ENCODE results near the gene SSH2. TPM values are rescaled to one million over a fixed set of nuclear protein-coding genes. Genes with fewer than 3 reads are reported as not detected.
A peak's percentile ranks its signal among the peaks of the same experiment; 100 is the strongest.
"Not testable (repeated sequence)": the region's sequence is repeated elsewhere in the genome, so short reads cannot be mapped to it uniquely, and the experiment has no call there.

SSH2 gene
- 5.5 and 8.0 TPM in 2 replicates for total RNA-seq (2014; rRNA removed; shearing (Covaris generic))

GRCh38 chr17:29929533-29930408, at the start of gene SSH2:
TSS of gene SSH2 (minus strand) at chr17:29930228. CDS start at chr17:29930000, 228 bp downstream.
- no peaks in the 10 kb centered on the region for H3K36me3 ChIP-seq (replicated peaks; ENCODE audit: control insufficient read depth, insufficient read depth, low read length)
- H3K4me3 ChIP-seq (ENCODE audit: insufficient read depth, low read depth, low read length): peak within 1 kb of the TSS; percentile 84
- peak; percentile 90 for DNase-seq
- no peaks in the 10 kb centered on the region for H3K27me3 ChIP-seq (ENCODE audit: control insufficient read depth, insufficient read depth, low read length)

- Histone ChIP-seq H3K27me3 (ENCODE audit: control insufficient read depth, insufficient read depth, low read length) (no peaks in the 10 kb centered on the region), H3K36me3 (replicated peaks; ENCODE audit: control insufficient read depth, insufficient read depth, low read length) (no peaks in the 10 kb centered on the region), H3K4me3 (ENCODE audit: insufficient read depth, low read depth, low read length) (no peak overlapping the region)
- DNase-seq: no peak
Measured at GRCh38 chr17:29977836-29978235, 47.8 kb upstream of the SSH2 start.

DNA sequence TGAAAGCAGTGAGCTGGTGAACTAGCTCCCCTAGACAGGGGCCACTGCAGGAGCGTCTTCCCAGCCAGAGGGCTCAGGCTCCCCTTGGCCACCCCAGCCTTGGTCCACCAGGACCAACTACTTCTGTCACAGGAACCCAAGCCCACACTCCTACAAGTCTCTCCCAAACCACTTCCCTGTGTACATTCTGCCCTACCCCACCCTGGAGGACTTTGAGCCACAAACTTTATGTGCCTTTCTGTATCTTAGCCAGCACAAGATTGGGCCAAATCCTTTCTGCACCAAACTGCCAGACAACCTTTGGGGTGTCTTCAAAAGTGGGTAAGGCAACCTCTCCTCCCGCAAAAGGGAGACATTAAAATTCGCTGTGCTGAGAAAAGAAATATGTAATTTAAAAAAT, 43.0 kb upstream of the SSH2 start:
- H3K36me3 ChIP-seq (replicated peaks; ENCODE audit: control insufficient read depth, insufficient read depth, low read length): no peaks in the 10 kb centered on the region
- no peak overlapping the region for H3K4me3 ChIP-seq (ENCODE audit: insufficient read depth, low read depth, low read length)
- DNase-seq: no peak
- H3K27me3 ChIP-seq (ENCODE audit: control insufficient read depth, insufficient read depth, low read length): no peaks in the 10 kb centered on the region

DNA sequence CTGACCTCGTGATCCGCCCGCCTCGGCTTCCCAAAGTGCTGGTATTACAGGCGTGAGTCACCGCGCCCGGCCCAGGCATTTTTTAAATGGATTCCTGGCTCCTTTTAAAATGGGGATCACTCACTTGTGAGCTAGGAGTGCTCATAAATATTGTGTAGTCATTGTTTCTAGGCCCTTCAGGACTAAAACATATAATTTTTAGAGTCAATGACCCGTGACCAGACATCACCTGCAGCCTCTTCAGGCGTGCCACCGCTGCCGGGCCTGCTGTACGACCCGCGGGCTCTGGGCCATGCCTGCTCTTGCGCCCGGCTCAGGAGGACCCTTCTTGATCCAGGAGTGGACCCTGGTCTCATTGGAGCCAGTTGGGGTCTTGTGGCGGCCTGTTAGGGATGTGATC, 42.2 kb upstream of the SSH2 start:
- Histone ChIP-seq H3K36me3 (replicated peaks; ENCODE audit: control insufficient read depth, insufficient read depth, low read length) (no peaks in the 10 kb centered on the region), H3K4me3 (ENCODE audit: insufficient read depth, low read depth, low read length) (no peak overlapping the region), H3K27me3 (ENCODE audit: control insufficient read depth, insufficient read depth, low read length) (no peaks in the 10 kb centered on the region)
- peak; percentile 4 for DNase-seq

GRCh38 chr17:29968271-29968670, 38.2 kb upstream of the SSH2 start:
- no peak for DNase-seq
- no peaks in the 10 kb centered on the region for H3K36me3 ChIP-seq (replicated peaks; ENCODE audit: control insufficient read depth, insufficient read depth, low read length)
- no peaks in the 10 kb centered on the region for H3K27me3 ChIP-seq (ENCODE audit: control insufficient read depth, insufficient read depth, low read length)
- no peak overlapping the region for H3K4me3 ChIP-seq (ENCODE audit: insufficient read depth, low read depth, low read length)

DNA sequence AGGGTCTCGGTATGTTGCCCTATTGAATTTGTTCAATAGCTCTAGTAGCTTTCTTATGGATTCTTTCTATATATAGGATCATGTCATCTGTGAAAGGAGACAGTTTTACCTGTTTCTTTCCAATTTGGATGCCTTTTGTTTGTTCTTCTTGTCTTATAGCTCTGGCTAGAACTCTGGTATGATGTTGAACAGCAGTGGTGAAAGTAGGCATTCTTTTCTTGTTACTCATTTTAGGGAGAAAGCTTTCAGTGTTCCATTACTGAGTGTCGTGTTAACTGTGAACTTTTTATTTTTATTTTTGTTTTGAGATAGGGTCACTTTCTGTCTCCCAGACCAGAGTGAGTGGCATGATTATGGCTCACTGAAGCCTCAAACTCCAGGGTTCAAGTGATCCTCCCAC, 32.6 kb upstream of the SSH2 start:
- DNase-seq: no peak

DNA sequence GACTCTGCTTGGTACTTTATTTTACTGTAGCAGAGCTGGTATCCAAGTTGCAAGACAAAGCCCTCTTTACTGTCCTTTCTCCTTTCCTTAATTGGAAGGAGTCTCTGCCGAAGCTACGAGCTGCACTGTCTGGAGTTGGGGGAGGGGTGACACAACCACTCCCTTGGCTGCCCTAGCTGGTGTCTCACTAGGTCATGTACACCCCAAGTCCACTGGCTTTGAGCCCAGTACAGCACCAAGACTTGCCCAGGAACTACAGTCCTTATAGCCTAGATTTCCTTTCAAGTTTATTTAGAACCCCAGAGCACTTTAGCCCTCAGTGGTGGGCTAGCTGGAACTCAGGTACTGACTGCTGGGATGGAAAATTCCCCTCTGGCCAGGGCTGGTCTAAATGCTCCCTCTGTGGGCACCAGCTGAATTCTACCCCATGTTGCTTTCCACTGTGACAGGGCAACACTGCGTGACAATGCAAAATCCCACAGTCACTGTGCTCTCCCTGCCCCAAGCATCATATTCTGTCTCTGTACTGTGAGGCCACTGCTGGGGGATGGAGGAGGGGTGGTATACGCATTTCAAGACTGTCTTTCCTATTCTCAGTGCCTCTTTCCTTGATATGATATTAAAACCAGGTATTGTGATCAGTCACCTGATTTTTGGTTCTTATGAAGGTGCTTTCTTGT, 29.8 kb upstream of the SSH2 start:
- Histone ChIP-seq H3K4me3 (ENCODE audit: insufficient read depth, low read depth, low read length) (no peak overlapping the region), H3K36me3 (replicated peaks; ENCODE audit: control insufficient read depth, insufficient read depth, low read length) (no peaks in the 10 kb centered on the region), H3K27me3 (ENCODE audit: control insufficient read depth, insufficient read depth, low read length) (no peaks in the 10 kb centered on the region)
- no peak for DNase-seq

More for the DNA sequence above, 32.6 kb upstream of the SSH2 start:
- Histone ChIP-seq H3K36me3 (replicated peaks; ENCODE audit: control insufficient read depth, insufficient read depth, low read length) (no peaks in the 10 kb centered on the region), H3K4me3 (ENCODE audit: insufficient read depth, low read depth, low read length) (no peak overlapping the region), H3K27me3 (ENCODE audit: control insufficient read depth, insufficient read depth, low read length) (no peaks in the 10 kb centered on the region)

DNA sequence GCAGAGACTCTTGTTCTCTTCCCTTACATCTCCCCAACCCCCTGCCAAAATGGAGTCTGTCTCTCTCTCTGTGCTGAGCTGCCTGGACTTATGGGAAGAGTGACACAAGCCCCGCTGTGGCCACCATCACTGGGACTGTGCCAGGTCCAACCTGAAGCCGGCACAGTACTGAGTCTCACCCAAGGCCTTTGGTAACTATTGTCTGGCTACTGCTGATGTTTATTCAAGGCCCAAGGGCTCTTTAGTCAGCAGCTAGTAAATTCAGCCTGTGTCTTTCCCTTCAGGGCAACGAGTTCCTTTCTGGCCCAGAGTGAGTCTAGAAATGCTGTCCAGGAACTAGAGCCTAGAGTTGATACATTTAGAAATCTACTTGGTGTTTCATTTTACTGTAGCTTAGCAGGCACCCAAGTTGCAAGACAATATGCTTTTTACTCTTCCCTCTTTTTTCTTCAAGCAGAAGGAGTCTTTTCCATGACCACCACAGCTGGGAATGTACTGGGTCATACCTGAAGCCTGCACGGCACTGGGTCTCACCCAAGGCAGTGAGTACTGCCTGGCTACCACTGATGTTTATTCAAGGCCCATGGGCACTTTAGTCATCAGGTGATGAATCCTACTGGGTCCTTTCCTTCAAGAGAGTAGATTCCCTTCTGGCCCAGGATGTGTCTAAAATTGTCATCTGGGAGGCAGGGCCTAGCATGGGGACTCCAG, 29.1 kb upstream of the SSH2 start:
- Histone ChIP-seq H3K27me3 (ENCODE audit: control insufficient read depth, insufficient read depth, low read length) (no peaks in the 10 kb centered on the region), H3K4me3 (ENCODE audit: insufficient read depth, low read depth, low read length) (no peak overlapping the region), H3K36me3 (replicated peaks; ENCODE audit: control insufficient read depth, insufficient read depth, low read length) (no peaks in the 10 kb centered on the region)
- DNase-seq: no peak

GRCh38 chr17:29957488-29957887, 27.5 kb upstream of the SSH2 start:
- H3K27me3 ChIP-seq (ENCODE audit: control insufficient read depth, insufficient read depth, low read length): not testable (repeated sequence)

GRCh38 chr17:29956225-29956624, 26.2 kb upstream of the SSH2 start:
- H3K4me3 ChIP-seq (ENCODE audit: insufficient read depth, low read depth, low read length): no peak overlapping the region
- H3K36me3 ChIP-seq (replicated peaks; ENCODE audit: control insufficient read depth, insufficient read depth, low read length): no peaks in the 10 kb centered on the region
- DNase-seq: no peak
- H3K27me3 ChIP-seq (ENCODE audit: control insufficient read depth, insufficient read depth, low read length): no peaks in the 10 kb centered on the region

More at GRCh38 chr17:29957488-29957887, 27.5 kb upstream of the SSH2 start:
- not testable (repeated sequence) for H3K36me3 ChIP-seq (replicated peaks; ENCODE audit: control insufficient read depth, insufficient read depth, low read length); DNase-seq; H3K4me3 ChIP-seq (ENCODE audit: insufficient read depth, low read depth, low read length)

DNA sequence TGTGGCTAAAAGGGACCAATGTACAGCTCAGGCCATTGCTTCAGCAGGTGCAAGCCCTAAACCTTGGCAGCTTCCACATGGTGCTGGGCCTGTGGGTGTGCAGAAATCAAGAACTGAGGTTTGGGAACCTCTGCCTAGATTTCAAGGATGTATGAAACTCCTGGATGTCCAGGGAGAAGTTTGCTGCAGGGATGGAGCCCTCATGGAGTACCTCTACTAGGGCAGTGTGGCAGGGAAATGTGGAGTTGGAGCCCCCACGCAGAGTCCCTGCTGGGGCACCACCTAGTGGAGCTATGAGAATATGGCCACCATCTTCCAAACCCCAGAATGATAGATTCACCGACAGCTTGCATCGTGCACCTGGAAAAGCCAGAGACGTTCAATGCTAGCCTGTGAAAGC, 24.4 kb upstream of the SSH2 start:
- DNase-seq: no peak
- no peak overlapping the region for H3K4me3 ChIP-seq (ENCODE audit: insufficient read depth, low read depth, low read length)
- no peaks in the 10 kb centered on the region for H3K36me3 ChIP-seq (replicated peaks; ENCODE audit: control insufficient read depth, insufficient read depth, low read length)
- H3K27me3 ChIP-seq (ENCODE audit: control insufficient read depth, insufficient read depth, low read length): no peaks in the 10 kb centered on the region

GRCh38 chr17:29949696-29950095, 19.7 kb upstream of the SSH2 start:
- Histone ChIP-seq H3K4me3 (ENCODE audit: insufficient read depth, low read depth, low read length) (no peak overlapping the region), H3K27me3 (ENCODE audit: control insufficient read depth, insufficient read depth, low read length) (no peaks in the 10 kb centered on the region), H3K36me3 (replicated peaks; ENCODE audit: control insufficient read depth, insufficient read depth, low read length) (no peaks in the 10 kb centered on the region)
- DNase-seq: no peak

GRCh38 chr17:29948448-29949215, 18.6 kb upstream of the SSH2 start:
- no peak for DNase-seq
- no peaks in the 10 kb centered on the region for H3K36me3 ChIP-seq (replicated peaks; ENCODE audit: control insufficient read depth, insufficient read depth, low read length)
- H3K27me3 ChIP-seq (ENCODE audit: control insufficient read depth, insufficient read depth, low read length): no peaks in the 10 kb centered on the region
- H3K4me3 ChIP-seq (ENCODE audit: insufficient read depth, low read depth, low read length): no peak overlapping the region

DNA sequence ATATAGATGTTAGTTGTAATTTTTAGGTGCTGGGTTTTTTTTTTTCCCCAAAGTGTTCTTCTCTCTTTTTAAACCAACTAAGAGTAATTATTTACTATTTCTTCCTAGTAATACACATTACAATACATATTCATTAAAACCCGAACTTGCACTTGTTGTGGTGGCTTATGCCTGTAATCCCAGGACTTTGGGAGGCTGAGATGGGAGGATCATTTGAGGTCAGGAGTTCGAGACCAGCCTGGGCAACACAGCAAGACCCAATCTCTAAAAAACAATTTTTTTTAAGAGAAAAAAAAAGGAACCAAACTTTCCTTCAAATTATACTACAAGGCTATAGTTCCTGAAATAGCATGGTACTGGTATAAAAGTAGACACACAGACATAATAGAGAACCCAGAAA, 15.3 kb upstream of the SSH2 start:
- Histone ChIP-seq H3K36me3 (replicated peaks; ENCODE audit: control insufficient read depth, insufficient read depth, low read length) (no peaks in the 10 kb centered on the region), H3K4me3 (ENCODE audit: insufficient read depth, low read depth, low read length) (no peak overlapping the region), H3K27me3 (ENCODE audit: control insufficient read depth, insufficient read depth, low read length) (no peaks in the 10 kb centered on the region)
- no peak for DNase-seq
